GM20000 (cell line): ENCODE data around the gene PHF2.

Experiments used
- DNase-seq: peaks from one replicate; pipeline ENCODE4 v3.0.0; 2012; ENCODE audit warnings: low spot score
- CTCF ChIP-seq: IDR thresholded peaks from 2 replicates; pipeline ENCODE4 v1.5.1; 2012; ENCODE audit warnings: mild to moderate bottlenecking, control low read depth; ENCODE audit errors: extremely low read depth, missing control alignments

The PHF2 gene

GRCh38 chr9:93684161-93684765, 107.9 kb downstream of the PHF2 start:
- no peak for TF ChIP-seq CTCF
- no peak for DNase-seq

- no peak for TF ChIP-seq CTCF
- DNase-seq, result no peak
Measured at GRCh38 chr9:93684806-93685543, 108.6 kb downstream of the PHF2 start.

- TF ChIP-seq CTCF, result no peak
- DNase-seq, result no peak
Measured at GRCh38 chr9:93686127-93686879, 109.9 kb downstream of the PHF2 start.

- TF ChIP-seq CTCF, result no peak
- DNase-seq, result no peak
Measured at GRCh38 chr9:93686880-93687236, 110.5 kb downstream of the PHF2 start.

GRCh38 chr9:93690618-93691017, 114.2 kb downstream of the PHF2 start:
- DNase-seq, result no peak
- TF ChIP-seq CTCF, result no peak

GRCh38 chr9:93693129-93693528, 116.7 kb downstream of the PHF2 start:
- no peak for DNase-seq

More at GRCh38 chr9:93693129-93693528, 116.7 kb downstream of the PHF2 start:
- no peak for TF ChIP-seq CTCF
